Urinary bladder (tissue), 4 donors: ENCODE results near the gene HSBP1. TPM values are rescaled to one million over a fixed set of nuclear protein-coding genes. Genes with fewer than 3 reads are reported as not detected.

ENCODE experiments used
- DNase-seq: peaks from one replicate; pipeline ENCODE4 v3.0.0-alpha.2; 2015; ENCODE audit errors: extremely low spot score
- H3K27ac ChIP-seq: one replicate; pipeline ENCODE4 v1.5.1; 2013; ENCODE audit warnings: low read depth, mild to moderate bottlenecking, moderate library complexity
- H3K36me3 ChIP-seq: one replicate; pipeline ENCODE4 v1.6.1; 2013; ENCODE audit warnings: mild to moderate bottlenecking, moderate library complexity; ENCODE audit not compliant: insufficient read depth
- H3K4me1 ChIP-seq: one replicate; pipeline ENCODE4 v1.6.1; 2013; ENCODE audit warnings: mild to moderate bottlenecking, moderate library complexity; ENCODE audit not compliant: insufficient read depth
- H3K4me3 ChIP-seq: one replicate; pipeline ENCODE4 v1.5.1; 2013; ENCODE audit warnings: low read depth, low read length
- WGBS: extraction: QIAGEN DNeasy Blood & Tissue Kit; methylation state at CpG from one replicate; pipeline ENCODE4 v1.1.7; 2013; 5-methylcytosine and 5-hydroxymethylcytosine counted together
- polyA plus RNA-seq: library from polyadenylated mRNA; stranded (reverse); fragments of 200-250 nt; gene quantifications from one replicate; pipeline ENCODE4 v1.2.3, GENCODE V29; 2013
- total RNA-seq: library from RNA; depleted of rRNA; stranded (reverse); fragments of >200 nt; gene quantifications from one replicate; pipeline ENCODE4 v1.2.3, GENCODE V29; 2014
- donor health status: healthy with polysubstance abuse.
- donor health status: healthy.

HSBP1 gene
- total and polyA plus RNA-seq, 2 donors = 45.2 to 122 TPM

DNA sequence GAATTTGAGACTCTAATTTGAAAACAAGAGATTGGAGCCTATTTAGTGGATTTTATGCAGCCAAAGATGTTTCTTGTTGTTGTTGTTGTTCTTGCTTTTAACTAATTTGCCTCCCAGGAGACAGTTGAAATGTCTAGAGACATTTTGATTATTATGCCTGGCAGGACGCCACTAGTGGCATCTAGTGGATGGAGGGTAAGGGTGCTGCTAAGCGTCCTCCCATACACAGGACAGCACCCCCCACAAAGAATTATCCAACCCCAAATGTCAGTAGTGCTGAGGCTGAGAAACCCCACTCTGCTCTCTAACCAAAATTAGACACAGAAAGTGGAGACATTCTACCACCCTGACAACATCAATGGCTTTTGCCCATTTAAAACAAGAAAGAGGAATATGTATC lies 15.4 kb upstream of the HSBP1 start:
- H3K4me3 ChIP-seq = no peak overlapping the region
- no peaks in the 10 kb centered on the region for H3K4me1 ChIP-seq
- no peak overlapping the region for H3K27ac ChIP-seq
- WGBS = 73% methylated on average over 2 of the region's 2 CpGs
- H3K36me3 ChIP-seq = no peaks in the 10 kb centered on the region
- no peak for DNase-seq

DNA sequence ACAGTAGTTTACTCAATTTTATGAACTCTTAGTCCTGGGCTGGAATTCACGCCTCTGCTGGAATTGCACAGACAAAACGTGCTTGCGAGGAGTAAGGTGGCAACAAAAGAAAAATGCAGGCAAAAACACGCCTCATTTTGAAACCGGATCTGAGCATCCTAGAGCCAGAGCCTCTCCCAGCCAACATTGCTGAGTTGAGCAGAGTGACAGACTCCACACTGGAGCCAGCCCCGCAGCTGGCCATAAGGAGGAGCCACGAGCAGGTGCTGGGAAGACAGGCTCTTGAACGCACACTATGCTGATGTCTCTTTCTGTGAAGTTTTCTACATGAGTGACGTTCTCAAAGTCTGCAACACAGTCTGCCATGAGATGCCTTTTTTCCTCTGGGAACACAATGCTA lies 14.6 kb upstream of the HSBP1 start:
- DNase-seq = no peak
- WGBS = 71% methylated on average over 9 of the region's 9 CpGs
- H3K4me3 ChIP-seq = no peak overlapping the region
- no peaks in the 10 kb centered on the region for H3K4me1 ChIP-seq
- H3K27ac ChIP-seq = no peak overlapping the region
- H3K36me3 ChIP-seq = no peaks in the 10 kb centered on the region

DNA sequence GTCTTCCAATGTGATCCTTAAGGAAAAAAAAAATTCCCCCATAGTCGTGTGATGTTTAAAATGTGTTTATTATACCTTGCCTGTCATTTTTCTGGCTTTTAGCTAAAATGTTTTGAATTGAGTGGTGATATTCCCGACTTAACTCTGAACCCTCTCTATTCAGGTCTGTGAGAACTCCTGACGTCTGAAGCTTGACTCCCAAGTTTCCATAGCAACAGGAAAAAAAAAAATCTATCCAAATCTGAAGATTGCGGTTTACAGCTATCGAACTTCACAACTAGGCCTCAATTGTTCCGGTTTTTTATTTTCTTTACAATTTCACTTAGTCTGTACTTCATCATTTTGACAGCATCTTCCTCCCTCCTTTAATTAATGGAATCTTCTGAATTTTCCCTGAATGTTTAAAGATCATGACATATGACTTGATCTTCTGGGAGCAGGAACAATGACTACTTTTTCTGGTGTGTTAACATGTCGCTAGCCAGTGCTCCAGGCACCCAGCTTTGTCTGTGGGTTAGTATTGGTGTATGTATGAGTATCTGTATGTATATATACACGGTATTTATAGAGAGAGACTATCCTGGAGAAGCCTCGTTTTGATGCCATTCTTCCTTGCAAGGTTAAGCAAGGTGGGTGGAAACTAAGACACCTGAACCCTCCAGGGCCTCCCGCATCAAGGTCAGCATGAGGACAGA lies 12.8 kb upstream of the HSBP1 start:
- H3K27ac ChIP-seq = no peak overlapping the region
- H3K4me1 ChIP-seq = no peaks in the 10 kb centered on the region
- no peaks in the 10 kb centered on the region for H3K36me3 ChIP-seq
- no peak overlapping the region for H3K4me3 ChIP-seq
- WGBS = 59% methylated on average over 10 of the region's 10 CpGs
- no peak for DNase-seq

DNA sequence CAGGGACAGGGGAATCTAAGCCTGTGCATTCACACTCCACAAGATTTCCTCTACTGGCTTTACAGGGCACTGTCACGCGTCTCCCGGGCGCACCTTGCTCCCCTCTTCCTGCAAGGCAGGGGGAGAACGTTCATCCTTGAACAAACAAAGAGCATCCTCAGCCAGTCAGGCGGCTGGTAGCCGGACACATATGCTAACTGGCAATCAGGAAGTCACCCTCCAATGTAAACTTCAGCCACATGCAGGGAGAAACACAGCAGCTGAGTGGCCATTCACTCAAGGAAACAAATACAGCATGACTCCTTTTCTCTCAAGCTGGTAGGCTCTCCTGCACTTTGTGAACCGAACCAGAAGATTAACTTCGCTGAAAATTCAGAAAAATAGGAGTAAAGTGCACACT lies 10.8 kb upstream of the HSBP1 start:
- H3K4me3 ChIP-seq = no peak overlapping the region
- no peaks in the 10 kb centered on the region for H3K36me3 ChIP-seq
- no peaks in the 10 kb centered on the region for H3K4me1 ChIP-seq
- H3K27ac ChIP-seq = no peak overlapping the region
- no peak for DNase-seq
- WGBS = 51% methylated on average over 9 of the region's 9 CpGs

DNA sequence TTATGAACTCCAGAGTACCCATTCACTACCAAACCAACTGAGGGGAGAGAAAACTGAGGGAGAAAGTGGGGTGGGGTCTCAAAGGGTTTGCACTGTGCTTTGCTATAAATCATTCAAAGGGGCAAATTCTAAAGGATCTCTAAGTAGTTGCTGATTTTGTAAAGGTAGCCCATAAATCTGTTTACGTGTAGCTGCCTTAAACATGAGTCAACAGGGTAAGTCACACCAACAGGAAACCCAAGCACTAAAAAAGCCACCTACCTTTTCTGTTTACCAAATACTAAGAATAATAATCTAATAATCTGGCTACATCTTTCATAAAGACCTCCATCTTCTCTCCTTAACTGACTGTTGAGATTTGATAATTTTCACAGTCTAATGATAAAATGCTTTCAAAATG lies 8.4 kb upstream of the HSBP1 start:
- WGBS = 83% methylated on average over 1 of the region's 1 CpG
- Histone ChIP-seq H3K4me1 (no peaks in the 10 kb centered on the region), H3K36me3 (no peaks in the 10 kb centered on the region), H3K4me3 (no peak overlapping the region), H3K27ac (no peak overlapping the region)
- no peak for DNase-seq

DNA sequence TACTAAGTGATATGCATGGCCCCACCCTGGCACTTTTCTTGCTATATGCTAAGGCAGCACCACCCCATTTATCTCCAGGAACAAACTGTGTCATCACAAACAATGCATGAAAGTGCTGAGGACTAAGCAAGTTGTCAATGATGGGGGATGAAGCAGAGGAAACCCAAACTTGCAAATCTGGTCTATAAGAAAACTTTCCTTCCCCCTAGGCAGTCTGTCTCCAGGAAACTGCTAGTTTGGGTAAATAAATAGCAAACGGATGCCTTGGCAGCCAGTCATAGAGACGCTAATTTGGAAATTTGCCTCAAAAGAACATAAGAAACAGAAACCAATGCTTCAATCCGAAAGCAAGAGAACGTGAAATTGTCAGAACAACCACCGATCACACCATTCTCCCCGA lies 5.6 kb upstream of the HSBP1 start:
- DNase-seq = peak; percentile 61
- Histone ChIP-seq H3K4me3 (peak overlapping the region; percentile 18), H3K27ac (no peak overlapping the region), H3K36me3 (no peaks in the 10 kb centered on the region), H3K4me1 (no peaks in the 10 kb centered on the region)
- WGBS = 9% methylated on average over 6 of the region's 6 CpGs

DNA sequence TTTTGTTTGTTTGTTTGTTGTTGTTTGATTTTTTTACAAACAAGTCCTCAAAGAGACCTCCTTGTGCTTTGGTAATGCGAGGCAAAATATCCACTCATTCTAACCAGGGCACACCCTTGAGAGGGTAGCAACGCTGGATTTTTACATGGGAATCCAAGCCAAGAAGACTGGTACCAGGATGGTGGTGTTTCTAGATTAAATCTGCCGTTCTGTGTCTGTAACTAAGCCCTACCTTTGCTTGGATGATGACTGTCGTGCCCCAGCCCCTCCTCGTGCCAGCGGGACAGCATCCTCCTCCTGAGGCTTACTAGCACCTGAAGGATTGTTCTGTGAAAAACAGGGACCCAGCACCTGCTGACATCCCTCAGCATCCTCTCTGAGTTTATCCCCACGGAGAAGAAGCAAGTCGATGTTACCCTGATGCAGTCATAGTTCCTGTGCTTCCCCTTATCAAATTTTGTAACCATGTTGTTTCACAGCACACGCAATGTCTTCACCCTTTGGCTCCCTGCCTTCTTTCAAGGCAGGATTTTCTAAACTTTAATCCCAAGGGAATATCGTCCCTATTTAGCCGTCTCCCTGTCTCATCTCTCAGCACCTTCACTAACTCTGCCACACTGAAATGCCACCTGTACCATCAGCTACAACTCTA lies 5.1 kb upstream of the HSBP1 start:
- Histone ChIP-seq H3K36me3 (no peaks in the 10 kb centered on the region), H3K4me1 (no peaks in the 10 kb centered on the region), H3K27ac (no peak overlapping the region), H3K4me3 (peak overlapping the region; percentile 18)
- DNase-seq = no peak
- 27% methylated on average over 11 of the region's 11 CpGs for WGBS

DNA sequence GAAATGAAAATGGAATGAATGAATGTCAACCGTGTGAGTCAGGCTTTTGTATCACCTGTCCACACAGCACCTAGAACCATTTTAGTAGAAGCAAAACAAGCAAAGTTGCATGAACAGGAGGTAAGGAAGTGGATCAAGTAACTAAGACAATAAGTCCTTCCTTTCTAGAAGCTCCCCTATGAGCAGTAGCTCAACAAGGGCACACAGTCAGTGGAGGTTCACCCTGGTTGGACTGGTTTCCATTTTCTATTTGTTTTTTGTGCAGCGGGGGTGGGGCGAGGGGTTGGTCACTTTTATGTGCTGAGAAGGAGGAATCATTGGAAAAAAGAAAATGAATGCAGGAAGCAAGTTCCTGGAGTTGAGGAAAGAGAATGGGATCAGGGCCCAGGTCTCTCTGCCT lies 4.0 kb upstream of the HSBP1 start:
- Histone ChIP-seq H3K36me3 (no peaks in the 10 kb centered on the region), H3K4me1 (no peaks in the 10 kb centered on the region), H3K4me3 (no peak overlapping the region), H3K27ac (no peak overlapping the region)
- DNase-seq = no peak
- 77% methylated on average over 3 of the region's 3 CpGs for WGBS

DNA sequence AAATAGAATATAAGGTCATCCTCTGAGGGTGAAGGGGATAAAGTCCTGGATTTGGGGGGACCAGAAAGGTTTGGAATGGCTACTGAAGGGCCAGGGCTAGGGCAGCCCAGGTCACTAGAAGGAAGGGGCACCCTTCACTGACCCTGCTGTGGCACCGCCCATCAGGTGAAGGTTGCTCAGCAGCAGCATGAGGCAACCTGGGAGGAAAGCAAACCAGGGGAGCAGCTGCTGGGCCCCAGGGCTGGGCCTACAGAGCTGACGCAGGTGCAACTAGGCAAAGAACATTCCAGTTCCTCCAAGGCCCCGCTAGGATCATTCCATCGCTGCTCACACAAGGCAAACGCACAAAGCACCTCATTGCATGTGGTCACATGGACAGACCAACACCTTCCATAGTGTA lies 3.4 kb upstream of the HSBP1 start:
- Histone ChIP-seq H3K27ac (no peak overlapping the region), H3K4me3 (no peak overlapping the region), H3K4me1 (no peaks in the 10 kb centered on the region), H3K36me3 (no peaks in the 10 kb centered on the region)
- DNase-seq = no peak
- WGBS = 98% methylated on average over 5 of the region's 5 CpGs

DNA sequence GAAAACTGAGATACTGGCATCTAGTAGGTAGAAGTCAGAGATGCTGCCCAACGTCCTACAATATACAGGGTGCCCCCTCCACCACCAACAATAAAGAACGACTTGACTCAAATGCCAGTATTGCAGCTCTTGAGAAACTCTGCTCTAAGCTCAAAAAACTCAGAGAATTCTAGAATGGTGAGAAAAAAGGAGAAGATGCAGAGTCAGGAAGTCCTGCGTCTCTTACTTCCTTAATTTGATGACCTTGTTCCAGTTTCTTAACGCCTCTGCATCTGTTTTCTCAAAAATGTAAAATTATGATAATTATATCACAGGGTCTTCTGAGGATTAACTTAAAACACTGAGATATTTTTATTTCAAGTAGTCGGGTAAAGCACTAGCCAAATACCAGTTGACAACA lies 1.7 kb upstream of the HSBP1 start:
- DNase-seq = no peak
- Histone ChIP-seq H3K4me3 (no peak overlapping the region), H3K36me3 (no peaks in the 10 kb centered on the region), H3K4me1 (no peaks in the 10 kb centered on the region), H3K27ac (no peak overlapping the region)
- 58% methylated on average over 5 of the region's 5 CpGs for WGBS

DNA sequence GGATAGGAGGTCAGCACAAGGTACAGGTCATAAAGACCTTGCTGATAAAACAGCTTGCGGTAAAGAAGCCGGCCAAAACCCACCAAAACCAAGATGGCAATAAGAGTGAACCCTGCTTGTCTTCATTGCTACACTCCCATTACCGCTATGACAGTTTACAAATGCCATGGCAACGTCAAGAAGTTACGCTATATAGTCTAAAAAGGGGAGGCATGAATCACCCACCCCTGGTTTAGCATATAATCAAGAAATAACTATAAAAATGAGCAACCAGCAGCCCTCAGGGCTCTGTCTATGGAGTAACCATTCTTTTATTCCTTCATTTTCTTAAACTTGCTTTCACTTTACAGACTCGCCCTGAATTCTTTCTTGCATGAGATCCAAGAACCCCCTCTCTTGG lies 1.0 kb upstream of the HSBP1 start:
- H3K27ac ChIP-seq = no peak overlapping the region
- WGBS = 89% methylated on average over 6 of the region's 6 CpGs
- no peak overlapping the region for H3K4me3 ChIP-seq
- no peaks in the 10 kb centered on the region for H3K36me3 ChIP-seq
- H3K4me1 ChIP-seq = no peaks in the 10 kb centered on the region
- no peak for DNase-seq

DNA sequence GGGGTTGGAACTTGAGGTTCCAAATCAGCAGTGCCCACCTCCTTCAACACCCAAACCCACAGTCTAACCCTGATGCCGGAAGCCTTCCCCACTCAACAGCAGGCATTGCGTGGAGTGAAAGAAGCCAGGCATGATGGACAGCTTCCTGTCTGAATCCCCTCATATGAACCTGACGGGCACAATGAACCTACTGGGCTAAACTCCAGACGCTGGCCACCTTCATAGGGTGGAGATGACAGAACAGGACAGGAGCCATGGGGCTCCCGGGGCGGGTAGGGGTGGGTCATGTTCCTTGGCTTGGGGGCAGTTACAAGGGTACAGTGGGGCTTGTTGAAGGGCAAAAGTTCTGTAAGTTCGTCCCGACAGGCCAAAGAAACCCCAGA lies 460 bp upstream of the HSBP1 start:
- Histone ChIP-seq H3K4me1 (no peaks in the 10 kb centered on the region), H3K27ac (no peak overlapping the region), H3K4me3 (peak overlapping the region; percentile 92), H3K36me3 (no peaks in the 10 kb centered on the region)
- no peak for DNase-seq
- 88% methylated on average over 8 of the region's 8 CpGs for WGBS

DNA sequence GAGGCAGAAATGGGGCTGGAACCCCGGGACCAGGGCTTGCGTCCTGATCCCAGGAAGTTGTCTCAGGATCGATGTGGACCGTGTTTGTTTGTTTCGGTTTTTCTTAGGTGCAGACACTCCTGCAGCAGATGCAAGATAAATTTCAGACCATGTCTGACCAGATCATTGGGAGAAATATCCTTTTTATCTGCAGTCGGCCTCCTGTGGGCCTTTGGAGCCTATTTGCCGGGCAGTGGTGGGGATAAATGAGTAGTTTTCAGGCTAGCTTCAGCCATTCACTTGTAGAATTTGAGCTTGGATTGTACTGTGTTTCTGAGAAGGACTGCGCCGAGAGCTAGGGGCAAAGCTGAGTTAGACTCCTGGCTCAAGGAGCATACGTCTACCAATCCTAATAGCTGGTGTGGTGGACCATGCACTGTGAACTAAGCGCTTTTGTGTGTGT lies 816 bp downstream of the HSBP1 start:
- Histone ChIP-seq H3K36me3 (no peaks in the 10 kb centered on the region), H3K4me3 (peak overlapping the region; percentile 92), H3K4me1 (no peaks in the 10 kb centered on the region), H3K27ac (no peak overlapping the region)
- 15% methylated on average over 11 of the region's 11 CpGs for WGBS
- no peak for DNase-seq

DNA sequence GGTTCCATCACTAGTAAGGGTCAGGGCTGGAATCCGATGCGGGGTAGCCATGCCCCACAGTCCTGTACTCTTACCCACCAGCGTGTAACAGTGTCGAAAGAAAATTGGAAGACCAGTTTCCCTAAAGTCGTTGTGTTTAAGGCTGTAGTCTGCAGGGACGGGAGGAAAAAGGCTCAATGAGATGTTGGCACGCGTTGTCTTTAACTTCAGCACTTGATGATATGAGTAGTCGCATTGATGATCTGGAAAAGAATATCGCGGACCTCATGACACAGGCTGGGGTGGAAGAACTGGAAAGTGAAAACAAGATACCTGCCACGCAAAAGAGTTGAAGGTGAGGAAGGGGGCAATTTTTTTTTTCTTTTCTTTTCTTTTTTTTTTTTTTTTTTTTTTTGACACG lies 1.3 kb downstream of the HSBP1 start:
- Histone ChIP-seq H3K36me3 (no peaks in the 10 kb centered on the region), H3K4me1 (no peaks in the 10 kb centered on the region), H3K4me3 (peak overlapping the region; percentile 92), H3K27ac (no peak overlapping the region)
- no peak for DNase-seq
- WGBS = 82% methylated on average over 13 of the region's 13 CpGs
